NB4 (cell line): ENCODE data around the gene PRKCE.

Experiments used
- DNase-seq: peaks from one replicate; pipeline ENCODE4 v3.0.0; 2010; ENCODE audit warnings: low read depth
- H3K4me3 ChIP-seq: one replicate; pipeline ENCODE4 v1.5.1; 2011; ENCODE audit warnings: mild to moderate bottlenecking, low read depth, low read length, moderate library complexity
- MYC ChIP-seq: IDR thresholded peaks from 2 replicates; pipeline ENCODE4 v1.6.1; 2011; ENCODE audit warnings: low read depth, low read length
- POLR2A ChIP-seq: IDR thresholded peaks from 2 replicates; pipeline ENCODE4 v1.6.1; 2011; ENCODE audit warnings: mild to moderate bottlenecking; ENCODE audit not compliant: insufficient read length; ENCODE audit errors: extremely low read depth
- TF ChIP-seq, protein P1 (sequence below): IDR thresholded peaks from 2 replicates; pipeline ENCODE4 v1.6.1; 2011; ENCODE audit warnings: low read depth, low read length
- TF ChIP-seq, protein P2 (sequence below): IDR thresholded peaks from one replicate; pipeline ENCODE4 v1.5.1; 2012; ENCODE audit warnings: low read depth, low read length

Gene PRKCE

DNA sequence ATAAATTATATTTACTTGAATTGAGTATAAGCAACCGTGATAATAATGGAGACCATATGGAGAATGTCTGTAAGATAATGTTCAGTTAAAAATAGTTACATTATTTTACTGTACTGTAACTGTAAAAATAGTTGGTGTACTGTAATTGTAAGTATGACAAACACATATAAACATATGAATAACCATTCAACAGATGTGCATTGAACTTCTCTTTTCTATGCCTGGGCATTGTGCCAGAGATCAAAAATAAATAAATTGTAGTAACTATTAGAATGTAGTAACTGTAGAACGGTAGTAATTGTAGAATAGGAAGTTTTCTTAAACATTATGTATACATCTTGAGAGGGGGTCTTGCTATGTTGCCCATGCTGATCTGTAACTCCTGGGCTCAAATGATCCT is 358.3 kb downstream of the PRKCE start:
- TF ChIP-seq, protein P1, sequence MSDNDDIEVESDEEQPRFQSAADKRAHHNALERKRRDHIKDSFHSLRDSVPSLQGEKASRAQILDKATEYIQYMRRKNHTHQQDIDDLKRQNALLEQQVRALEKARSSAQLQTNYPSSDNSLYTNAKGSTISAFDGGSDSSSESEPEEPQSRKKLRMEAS: no peak
- TF ChIP-seq POLR2A: no peak
- TF ChIP-seq MYC: no peak
- TF ChIP-seq, protein P2, sequence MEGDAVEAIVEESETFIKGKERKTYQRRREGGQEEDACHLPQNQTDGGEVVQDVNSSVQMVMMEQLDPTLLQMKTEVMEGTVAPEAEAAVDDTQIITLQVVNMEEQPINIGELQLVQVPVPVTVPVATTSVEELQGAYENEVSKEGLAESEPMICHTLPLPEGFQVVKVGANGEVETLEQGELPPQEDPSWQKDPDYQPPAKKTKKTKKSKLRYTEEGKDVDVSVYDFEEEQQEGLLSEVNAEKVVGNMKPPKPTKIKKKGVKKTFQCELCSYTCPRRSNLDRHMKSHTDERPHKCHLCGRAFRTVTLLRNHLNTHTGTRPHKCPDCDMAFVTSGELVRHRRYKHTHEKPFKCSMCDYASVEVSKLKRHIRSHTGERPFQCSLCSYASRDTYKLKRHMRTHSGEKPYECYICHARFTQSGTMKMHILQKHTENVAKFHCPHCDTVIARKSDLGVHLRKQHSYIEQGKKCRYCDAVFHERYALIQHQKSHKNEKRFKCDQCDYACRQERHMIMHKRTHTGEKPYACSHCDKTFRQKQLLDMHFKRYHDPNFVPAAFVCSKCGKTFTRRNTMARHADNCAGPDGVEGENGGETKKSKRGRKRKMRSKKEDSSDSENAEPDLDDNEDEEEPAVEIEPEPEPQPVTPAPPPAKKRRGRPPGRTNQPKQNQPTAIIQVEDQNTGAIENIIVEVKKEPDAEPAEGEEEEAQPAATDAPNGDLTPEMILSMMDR: no peak

DNA sequence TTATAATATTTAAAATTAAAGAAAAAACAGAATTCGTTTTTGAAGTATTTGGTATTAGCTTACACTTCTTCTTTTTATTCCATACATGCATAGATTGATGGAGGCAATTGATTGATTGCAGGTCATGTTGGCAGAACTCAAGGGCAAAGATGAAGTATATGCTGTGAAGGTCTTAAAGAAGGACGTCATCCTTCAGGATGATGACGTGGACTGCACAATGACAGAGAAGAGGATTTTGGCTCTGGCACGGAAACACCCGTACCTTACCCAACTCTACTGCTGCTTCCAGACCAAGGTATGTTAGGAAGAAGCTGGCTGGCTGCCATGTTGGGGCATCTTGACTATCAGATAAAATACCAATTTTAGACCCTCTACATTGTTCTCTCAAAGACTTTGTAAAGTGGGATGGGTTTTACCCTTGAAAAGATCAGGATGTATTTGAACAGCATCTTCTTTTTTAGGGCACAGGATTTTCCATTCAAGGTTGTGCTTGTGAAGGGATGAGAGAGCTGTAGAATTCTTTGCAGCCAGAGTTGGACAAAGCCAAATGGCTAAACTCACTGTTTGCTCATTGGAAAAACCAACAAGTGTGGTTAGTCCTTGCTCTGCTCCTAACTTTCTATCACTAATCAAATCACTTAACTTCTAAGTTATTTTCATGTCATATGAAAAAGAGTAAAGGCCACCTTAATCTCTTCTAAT is 358.9 kb downstream of the PRKCE start:
- TF ChIP-seq, protein P1: no peak
- TF ChIP-seq, protein P2: no peak
- TF ChIP-seq MYC (no peak), POLR2A (no peak)
- DNase-seq: no peak
- H3K4me3 ChIP-seq: no peak overlapping the region

More for the DNA sequence above, 358.3 kb downstream of the PRKCE start:
- DNase-seq: no peak
- no peak overlapping the region for H3K4me3 ChIP-seq

DNA sequence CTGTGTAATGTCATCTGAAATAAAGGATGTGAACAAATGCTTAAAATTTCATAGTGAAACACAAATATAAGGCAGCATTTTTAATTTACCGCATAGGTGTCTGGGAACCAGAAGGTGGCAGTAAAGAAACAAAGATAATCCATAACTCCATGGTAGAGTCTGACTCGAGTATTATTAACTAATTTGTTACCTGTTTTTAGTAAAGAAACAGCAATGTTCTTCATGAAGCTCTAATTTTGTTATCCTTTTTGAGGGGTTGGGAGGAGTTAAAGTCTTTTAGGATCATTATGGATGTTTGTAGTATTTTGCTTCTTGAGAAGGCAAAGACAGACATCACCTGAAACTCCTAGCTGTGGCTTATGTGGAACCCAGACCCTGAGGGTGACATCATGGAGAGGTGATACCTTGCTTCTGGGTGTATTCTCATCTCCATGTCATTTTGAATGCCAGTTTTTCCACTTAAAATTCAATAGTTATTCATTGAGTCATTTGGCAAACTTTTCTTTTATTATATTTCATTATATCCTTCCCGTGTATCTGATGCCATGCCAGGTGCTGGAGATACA is 359.5 kb downstream of the PRKCE start:
- no peak overlapping the region for H3K4me3 ChIP-seq
- no peak for TF ChIP-seq MYC
- TF ChIP-seq, protein P2: peak; percentile 49
- peak; percentile 54 for DNase-seq

DNA sequence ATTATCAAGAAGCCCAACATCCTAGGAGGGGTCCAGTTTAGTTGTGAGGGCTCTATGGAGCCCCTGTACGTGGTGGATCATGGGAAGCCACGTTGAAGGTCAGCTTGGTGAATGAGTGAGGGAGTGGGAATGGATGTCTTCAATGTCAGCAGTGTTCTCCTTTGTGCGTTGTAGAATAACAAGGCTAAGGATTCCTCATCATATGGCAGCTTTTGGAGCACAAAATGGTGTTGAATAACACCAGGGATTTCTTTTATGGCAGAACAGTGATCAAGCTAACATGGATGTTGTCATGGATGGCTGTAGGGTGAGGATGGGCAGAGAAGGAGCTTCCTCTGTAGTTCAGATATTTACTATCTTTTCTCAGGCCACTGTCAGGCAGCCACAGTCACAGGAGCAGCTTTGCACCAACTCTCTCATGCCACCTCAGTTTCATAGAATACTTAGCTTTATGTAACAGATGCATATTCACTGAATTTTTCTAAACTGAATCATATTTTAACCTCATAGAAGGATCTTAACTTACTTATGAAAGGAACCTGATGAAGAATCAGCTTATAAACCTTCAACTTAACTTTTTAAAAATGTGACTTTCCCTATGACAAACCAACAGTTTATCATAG is 361.3 kb downstream of the PRKCE start:
- DNase-seq: no peak
- no peak for TF ChIP-seq POLR2A
- TF ChIP-seq, protein P2: no peak
- H3K4me3 ChIP-seq: no peak overlapping the region

DNA sequence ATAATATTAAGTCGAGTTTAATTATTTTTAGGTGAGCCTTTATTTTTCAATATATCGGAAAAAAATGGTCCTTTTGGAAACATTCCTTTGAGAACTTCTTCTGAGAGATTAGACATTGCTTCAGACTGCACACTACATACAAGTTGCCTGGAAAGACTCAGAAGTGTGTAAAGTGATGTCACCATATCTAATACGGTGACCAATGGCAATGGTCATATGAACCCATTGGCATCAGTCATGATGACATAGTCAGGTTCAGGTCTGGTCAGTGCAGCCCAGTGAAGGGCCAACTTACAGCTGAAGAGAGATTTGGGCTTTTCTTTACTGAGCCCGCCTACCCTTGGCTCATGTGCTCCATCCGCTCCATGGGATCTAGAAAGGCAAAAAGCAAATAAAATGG is 362.3 kb downstream of the PRKCE start:
- TF ChIP-seq, protein P1: no peak
- TF ChIP-seq, protein P2: no peak
- no peak for TF ChIP-seq MYC
- no peak for DNase-seq

More for the DNA sequence above, 362.3 kb downstream of the PRKCE start:
- H3K4me3 ChIP-seq: no peak overlapping the region
